Mesendoderm (in vitro differentiated cells): ENCODE results near the gene CCDC194.

Experiments
- DNase-seq: peaks from one replicate; pipeline ENCODE4 v3.0.0; 2013
- H2AK5ac ChIP-seq: 2 replicates; pipeline ENCODE4 v1.6.1; 2013; ENCODE audit warnings: low read length, inconsistent platforms
- H2BK120ac ChIP-seq: 2 replicates; pipeline ENCODE4 v1.6.1; 2013; ENCODE audit warnings: low read depth, mild to moderate bottlenecking, low read length, moderate library complexity, mixed read lengths
- H2BK15ac ChIP-seq: replicated peaks from 2 replicates; pipeline ENCODE4 v1.6.1; 2013; ENCODE audit warnings: low read depth, mild to moderate bottlenecking, moderate library complexity
- H2BK5ac ChIP-seq: 2 replicates; pipeline ENCODE4 v1.6.1; 2013; ENCODE audit warnings: low read length, inconsistent platforms
- H3K18ac ChIP-seq: 2 replicates; pipeline ENCODE4 v1.6.1; 2013; ENCODE audit warnings: mild to moderate bottlenecking, low read length, mixed read lengths
- H3K23ac ChIP-seq: one replicate; pipeline ENCODE4 v1.6.1; 2013; ENCODE audit warnings: low read length
- H3K27ac ChIP-seq: 2 replicates; pipeline ENCODE4 v1.5.1; 2013; ENCODE audit warnings: low read depth, mild to moderate bottlenecking, inconsistent platforms, low read length, moderate library complexity
- H3K27me3 ChIP-seq: 2 replicates; pipeline ENCODE4 v1.6.1; 2013; ENCODE audit warnings: low read length, control low read depth, mild to moderate bottlenecking, inconsistent platforms; ENCODE audit not compliant: insufficient read depth, poor library complexity
- H3K36me3 ChIP-seq: 2 replicates; pipeline ENCODE4 v1.6.1; 2013; ENCODE audit warnings: low read length, inconsistent platforms; ENCODE audit not compliant: control insufficient read depth, insufficient read depth
- H3K4ac ChIP-seq: one replicate; pipeline ENCODE4 v1.6.1; 2013; ENCODE audit warnings: low read depth, mild to moderate bottlenecking, low read length, moderate library complexity
- H3K4me1 ChIP-seq: 2 replicates; pipeline ENCODE4 v1.6.1; 2013; ENCODE audit warnings: low read depth, low read length, inconsistent platforms; ENCODE audit not compliant: control insufficient read depth
- H3K4me2 ChIP-seq: 2 replicates; pipeline ENCODE4 v1.6.1; 2013; ENCODE audit warnings: low read length
- H3K4me3 ChIP-seq: 2 replicates; pipeline ENCODE4 v1.5.1; 2013; ENCODE audit warnings: mild to moderate bottlenecking, low read length
- H3K56ac ChIP-seq: one replicate; pipeline ENCODE4 v1.6.1; 2013; ENCODE audit warnings: low read length
- H3K79me1 ChIP-seq: 2 replicates; pipeline ENCODE4 v1.6.1; 2013; ENCODE audit warnings: low read length, inconsistent platforms
- H3K79me2 ChIP-seq: 2 replicates; pipeline ENCODE4 v1.6.1; 2013; ENCODE audit warnings: mild to moderate bottlenecking, low read length; ENCODE audit not compliant: control insufficient read depth, insufficient read depth
- H3K9ac ChIP-seq: 2 replicates; pipeline ENCODE4 v1.6.1; 2013; ENCODE audit warnings: low read length, inconsistent platforms
- H4K5ac ChIP-seq: one replicate; pipeline ENCODE4 v1.6.1; 2013; ENCODE audit warnings: low read length
- H4K8ac ChIP-seq: one replicate; pipeline ENCODE4 v1.6.1; 2013; ENCODE audit warnings: low read depth, mild to moderate bottlenecking, control low read depth, low read length, moderate library complexity
- WGBS: extraction: QIAGEN DNeasy Blood & Tissue Kit; methylation state at CpG from one replicate; pipeline ENCODE4 v1.1.7; 2013; ENCODE audit warnings: low lambda C conversion rate, missing lambda C conversion rate; ENCODE audit not compliant: insufficient coverage; ENCODE audit errors: extremely low coverage; 5-methylcytosine and 5-hydroxymethylcytosine counted together

Gene CCDC194

GRCh38 chr19:17359905-17360800 lies 33.8 kb downstream of the CCDC194 start:
- Histone ChIP-seq H3K79me1 (no peaks in the 10 kb centered on the region), H3K4me2 (no peak overlapping the region), H3K27ac (no peak overlapping the region), H3K79me2 (no peaks in the 10 kb centered on the region), H3K4ac (no peak overlapping the region), H3K27me3 (no peaks in the 10 kb centered on the region), H3K23ac (no peak overlapping the region), H4K5ac (no peak overlapping the region), H3K36me3 (no peaks in the 10 kb centered on the region), H2BK120ac (no peak overlapping the region), H3K56ac (no peak overlapping the region), H2AK5ac (no peak overlapping the region), H3K18ac (no peak overlapping the region), H3K4me3 (no peak overlapping the region), H4K8ac (no peak overlapping the region), H3K9ac (no peak overlapping the region), H2BK5ac (no peak overlapping the region), H2BK15ac (no peak overlapping the region), H3K4me1 (no peaks in the 10 kb centered on the region)
- DNase-seq: no peak
- WGBS: no CpG with 5 or more reads among the region's 6 CpGs

- H3K18ac ChIP-seq: no peak overlapping the region
- H3K9ac ChIP-seq: no peak overlapping the region
- no peak overlapping the region for H3K4me2 ChIP-seq
- no peaks in the 10 kb centered on the region for H3K36me3 ChIP-seq
- H2BK120ac ChIP-seq: no peak overlapping the region
- no peaks in the 10 kb centered on the region for H3K27me3 ChIP-seq
- no peak for DNase-seq
- H3K27ac ChIP-seq: no peak overlapping the region
- no peaks in the 10 kb centered on the region for H3K79me1 ChIP-seq
- H3K4ac ChIP-seq: no peak overlapping the region
- no peaks in the 10 kb centered on the region for H3K79me2 ChIP-seq
- WGBS: no CpG with 5 or more reads among the region's 7 CpGs
- H2BK5ac ChIP-seq: no peak overlapping the region
- no peak overlapping the region for H2BK15ac ChIP-seq
- H4K5ac ChIP-seq: no peak overlapping the region
- H4K8ac ChIP-seq: no peak overlapping the region
- no peak overlapping the region for H3K4me3 ChIP-seq
- H3K4me1 ChIP-seq: no peaks in the 10 kb centered on the region
- H3K23ac ChIP-seq: no peak overlapping the region
- H2AK5ac ChIP-seq: no peak overlapping the region
- no peak overlapping the region for H3K56ac ChIP-seq
Observed at GRCh38 chr19:17358395-17358794, 35.6 kb downstream of the CCDC194 start.

- H3K79me2 ChIP-seq: no peaks in the 10 kb centered on the region
- no peak overlapping the region for H2AK5ac ChIP-seq
- H3K18ac ChIP-seq: no peak overlapping the region
- H3K27ac ChIP-seq: no peak overlapping the region
- H3K4me1 ChIP-seq: no peaks in the 10 kb centered on the region
- no peak overlapping the region for H2BK15ac ChIP-seq
- no peak overlapping the region for H3K4me2 ChIP-seq
- no peak for DNase-seq
- H4K5ac ChIP-seq: no peak overlapping the region
- no peaks in the 10 kb centered on the region for H3K27me3 ChIP-seq
- no peak overlapping the region for H4K8ac ChIP-seq
- no peak overlapping the region for H3K4me3 ChIP-seq
- H2BK5ac ChIP-seq: no peak overlapping the region
- WGBS: no CpG with 5 or more reads among the region's 11 CpGs
- no peak overlapping the region for H3K9ac ChIP-seq
- no peaks in the 10 kb centered on the region for H3K36me3 ChIP-seq
- no peak overlapping the region for H3K4ac ChIP-seq
- H3K23ac ChIP-seq: no peak overlapping the region
- H2BK120ac ChIP-seq: no peak overlapping the region
- H3K56ac ChIP-seq: no peak overlapping the region
- no peaks in the 10 kb centered on the region for H3K79me1 ChIP-seq
Observed at GRCh38 chr19:17357724-17358123, 36.3 kb downstream of the CCDC194 start.

GRCh38 chr19:17357078-17357666 lies 36.8 kb downstream of the CCDC194 start:
- H2BK120ac ChIP-seq: no peak overlapping the region
- no peaks in the 10 kb centered on the region for H3K4me1 ChIP-seq
- no peak overlapping the region for H4K5ac ChIP-seq
- no peak for DNase-seq
- no peaks in the 10 kb centered on the region for H3K79me2 ChIP-seq
- no peak overlapping the region for H3K4me2 ChIP-seq
- no peak overlapping the region for H3K18ac ChIP-seq
- H2BK15ac ChIP-seq: no peak overlapping the region
- H3K4me3 ChIP-seq: no peak overlapping the region
- H3K9ac ChIP-seq: no peak overlapping the region
- no peaks in the 10 kb centered on the region for H3K36me3 ChIP-seq
- no peaks in the 10 kb centered on the region for H3K27me3 ChIP-seq
- no peak overlapping the region for H3K56ac ChIP-seq
- no peaks in the 10 kb centered on the region for H3K79me1 ChIP-seq
- no peak overlapping the region for H2AK5ac ChIP-seq
- no peak overlapping the region for H4K8ac ChIP-seq
- no peak overlapping the region for H3K4ac ChIP-seq
- no peak overlapping the region for H2BK5ac ChIP-seq
- H3K27ac ChIP-seq: no peak overlapping the region
- no peak overlapping the region for H3K23ac ChIP-seq
- WGBS: no CpG with 5 or more reads among the region's 7 CpGs

- no peaks in the 10 kb centered on the region for H3K79me1 ChIP-seq
- no peak overlapping the region for H3K4ac ChIP-seq
- H3K27ac ChIP-seq: no peak overlapping the region
- no peak overlapping the region for H2BK120ac ChIP-seq
- no peak overlapping the region for H3K9ac ChIP-seq
- no peak for DNase-seq
- no peak overlapping the region for H3K4me3 ChIP-seq
- H2BK5ac ChIP-seq: no peak overlapping the region
- H3K27me3 ChIP-seq: no peaks in the 10 kb centered on the region
- no peaks in the 10 kb centered on the region for H3K36me3 ChIP-seq
- peak overlapping the region; percentile 25 for H3K56ac ChIP-seq
- no CpG with 5 or more reads among the region's 8 CpGs for WGBS
- H4K8ac ChIP-seq: no peak overlapping the region
- H2BK15ac ChIP-seq: no peak overlapping the region
- no peak overlapping the region for H3K4me2 ChIP-seq
- no peak overlapping the region for H4K5ac ChIP-seq
- no peak overlapping the region for H2AK5ac ChIP-seq
- no peak overlapping the region for H3K18ac ChIP-seq
- no peaks in the 10 kb centered on the region for H3K79me2 ChIP-seq
- no peaks in the 10 kb centered on the region for H3K4me1 ChIP-seq
- H3K23ac ChIP-seq: no peak overlapping the region
Observed at GRCh38 chr19:17353386-17353785, 40.6 kb downstream of the CCDC194 start.
